Osteoblast (primary cell): ENCODE data around the gene NPEPL1. TPM values are rescaled to one million over a fixed set of nuclear protein-coding genes. Genes with fewer than 3 reads are reported as not detected.
A peak's percentile ranks its signal among the peaks of the same experiment; 100 is the strongest.

Experiments used
- DNase-seq: peaks from one replicate; pipeline ENCODE4 v3.0.0; 2011; ENCODE audit warnings: low spot score, mixed read lengths; ENCODE audit not compliant: insufficient read length; ENCODE audit errors: missing footprints
- H2AFZ ChIP-seq: 2 replicates; pipeline ENCODE4 v1.6.0; 2011; ENCODE audit warnings: mild to moderate bottlenecking, low read length
- H3K27ac ChIP-seq: 2 replicates; pipeline ENCODE4 v1.5.1; 2011; ENCODE audit warnings: mild to moderate bottlenecking, low read depth, low read length, moderate library complexity
- H3K27me3 ChIP-seq: 2 replicates; pipeline ENCODE4 v1.6.0; 2012; ENCODE audit warnings: mild to moderate bottlenecking, control low read depth, inconsistent platforms, low read length, moderate library complexity; ENCODE audit not compliant: insufficient read depth
- H3K36me3 ChIP-seq: 2 replicates; pipeline ENCODE4 v1.5.1; 2011; ENCODE audit warnings: mild to moderate bottlenecking, low read length, control low read depth, moderate library complexity; ENCODE audit not compliant: insufficient read depth
- H3K4me1 ChIP-seq: 2 replicates; pipeline ENCODE4 v1.5.1; 2011; ENCODE audit warnings: mild to moderate bottlenecking, low read length, control low read depth, moderate library complexity; ENCODE audit not compliant: insufficient read depth
- H3K4me2 ChIP-seq: 2 replicates; pipeline ENCODE4 v1.6.0; 2011; ENCODE audit warnings: mild to moderate bottlenecking, low read length; ENCODE audit not compliant: insufficient read depth
- H3K4me3 ChIP-seq: fragments of 200-600 bp; sonication (generic); 3 replicates; pipeline ENCODE4 v1.5.1; 2012; ENCODE audit warnings: mild to moderate bottlenecking, low read length, inconsistent platforms; ENCODE audit not compliant: insufficient read depth
- H3K79me2 ChIP-seq: 2 replicates; pipeline ENCODE4 v1.6.0; 2012; ENCODE audit warnings: mild to moderate bottlenecking, low read length, control low read depth, inconsistent platforms; ENCODE audit not compliant: insufficient read depth
- H3K9me3 ChIP-seq: 2 replicates; pipeline ENCODE4 v1.5.1; 2011; ENCODE audit warnings: low read depth, low read length, control low read depth
- H4K20me1 ChIP-seq: 2 replicates; pipeline ENCODE4 v1.6.0; 2012; ENCODE audit warnings: mild to moderate bottlenecking, low read length, control low read depth; ENCODE audit not compliant: insufficient read depth
- CTCF ChIP-seq: IDR thresholded peaks from 2 replicates; pipeline ENCODE4 v1.5.1; 2011; ENCODE audit warnings: mild to moderate bottlenecking, low read depth, low read length, moderate library complexity; ENCODE audit errors: extremely low read depth
- total RNA-seq: library from RNA; depleted of rRNA; stranded (reverse); fragments of >200 nt; gene quantifications from 2 replicates; pipeline ENCODE4 v1.2.3, GENCODE V29; 2012

The NPEPL1 gene
- total RNA-seq, 1 donor = 29.7 TPM

- TF ChIP-seq CTCF = no peak
- H3K27me3 ChIP-seq = no peaks in the 10 kb centered on the region
- peaks cover 42% of the 10 kb centered on the region for H3K4me1 ChIP-seq
- DNase-seq = no peak
- H2AFZ ChIP-seq = no peak overlapping the region
- H3K79me2 ChIP-seq = peaks cover 94% of the 10 kb centered on the region
- H3K36me3 ChIP-seq = peaks cover 2% of the 10 kb centered on the region
- peaks cover 8% of the 10 kb centered on the region for H4K20me1 ChIP-seq
- H3K4me3 ChIP-seq = no peak overlapping the region
- H3K9me3 ChIP-seq = no peaks in the 10 kb centered on the region
- H3K27ac ChIP-seq = no peak overlapping the region
- peak overlapping the region; percentile 16 for H3K4me2 ChIP-seq
These were observed 37.1 kb upstream of the NPEPL1 start for GRCh38 chr20:58655328-58656107.

GRCh38 chr20:58656831-58657230, 35.8 kb upstream of the NPEPL1 start:
- Histone ChIP-seq H3K27ac (no peak overlapping the region), H2AFZ (no peak overlapping the region), H3K27me3 (no peaks in the 10 kb centered on the region), H3K4me2 (peak overlapping the region; percentile 16), H3K79me2 (peaks cover 99% of the 10 kb centered on the region), H3K36me3 (peaks cover 9% of the 10 kb centered on the region), H3K9me3 (no peaks in the 10 kb centered on the region), H4K20me1 (peaks cover 8% of the 10 kb centered on the region), H3K4me3 (no peak overlapping the region), H3K4me1 (peaks cover 42% of the 10 kb centered on the region)
- DNase-seq = no peak
- no peak for TF ChIP-seq CTCF

- Histone ChIP-seq H3K27me3 (no peaks in the 10 kb centered on the region), H3K4me3 (no peak overlapping the region), H3K79me2 (peaks cover 99% of the 10 kb centered on the region), H3K27ac (no peak overlapping the region), H3K4me1 (peaks cover 42% of the 10 kb centered on the region), H2AFZ (no peak overlapping the region), H3K36me3 (peaks cover 13% of the 10 kb centered on the region), H3K9me3 (no peaks in the 10 kb centered on the region), H3K4me2 (peak overlapping the region; percentile 17), H4K20me1 (peaks cover 8% of the 10 kb centered on the region)
- TF ChIP-seq CTCF = no peak
- no peak for DNase-seq
These were observed 35.3 kb upstream of the NPEPL1 start for GRCh38 chr20:58657262-58657661.

GRCh38 chr20:58657986-58658385, 34.6 kb upstream of the NPEPL1 start:
- H3K9me3 ChIP-seq = no peaks in the 10 kb centered on the region
- no peak for DNase-seq
- H2AFZ ChIP-seq = no peak overlapping the region
- peaks cover 38% of the 10 kb centered on the region for H3K4me1 ChIP-seq
- no peaks in the 10 kb centered on the region for H3K27me3 ChIP-seq
- peaks cover 97% of the 10 kb centered on the region for H3K79me2 ChIP-seq
- peaks cover 13% of the 10 kb centered on the region for H3K36me3 ChIP-seq
- H3K4me3 ChIP-seq = no peak overlapping the region
- peaks cover 6% of the 10 kb centered on the region for H4K20me1 ChIP-seq
- H3K27ac ChIP-seq = no peak overlapping the region
- H3K4me2 ChIP-seq = peak overlapping the region; percentile 17
- TF ChIP-seq CTCF = no peak
